ENCODE data around the gene ASIC3.
A peak's percentile ranks its signal among the peaks of the same experiment; 100 is the strongest.

The ASIC3 gene

GRCh38 chr7:151083071-151083823, 34.9 kb downstream of the ASIC3 start, which contains the start of gene TMUB1:
Gene TMUB1 (minus strand): TSS chr7:151083493. CDS start chr7:151082563, 930 bp downstream.
- Mint-ChIP-seq H3K4me3 (peak within 1 kb of the TSS; percentile 94 to 97 (median 94)), H3K9me3 (no peaks in the 10 kb centered on the region), H3K27me3 (ENCODE audit: low read depth) (no peaks in the 10 kb centered on the region), H3K4me1 (peaks cover 39% of the 10 kb centered on the region), H3K36me3 (ENCODE audit: low read depth) (no peaks in the 10 kb centered on the region), H3K27ac (peak within 1 kb of the TSS; percentile 86 to 96 (median 88))
- TF ChIP-seq CTCF (IDR thresholded peaks at IDR 0.05; ENCODE audit: unreplicated experiment in 3 of 3) = no peak

GRCh38 chr7:151083824-151084160, 35.5 kb downstream of the ASIC3 start:
- H3K4me3 Mint-ChIP-seq = peak overlapping the region; percentile 74 to 83 (median 81)
- H3K9me3 Mint-ChIP-seq = no peaks in the 10 kb centered on the region
- no peaks in the 10 kb centered on the region for H3K27me3 Mint-ChIP-seq (ENCODE audit: low read depth)
- H3K36me3 Mint-ChIP-seq (ENCODE audit: low read depth) = no peaks in the 10 kb centered on the region
- peak overlapping the region in 1 of 3 experiments; percentile 44 for H3K27ac Mint-ChIP-seq
- TF ChIP-seq CTCF (IDR thresholded peaks at IDR 0.05; ENCODE audit: unreplicated experiment in 3 of 3) = no peak
- H3K4me1 Mint-ChIP-seq = peaks cover 39% of the 10 kb centered on the region

DNA sequence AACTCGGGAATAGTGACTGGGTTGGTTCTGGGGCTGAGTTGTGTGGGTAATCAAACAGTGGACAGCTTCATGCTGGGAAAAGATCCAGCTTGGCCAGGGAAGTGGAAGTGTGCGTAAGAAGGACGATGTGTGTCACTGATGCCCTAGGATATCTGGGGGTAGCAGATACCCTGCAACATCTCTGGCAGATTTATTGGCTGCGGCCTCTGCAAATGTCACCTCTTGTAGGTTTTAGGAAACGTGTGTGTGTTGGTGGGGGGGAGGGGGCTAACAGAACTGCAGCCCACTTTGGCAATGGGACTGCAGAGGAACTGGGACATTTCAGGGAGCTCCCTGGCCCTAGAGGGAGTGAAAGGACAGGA, 37.0 kb downstream of the ASIC3 start:
- Mint-ChIP-seq H3K4me3 (peak overlapping the region; percentile 91 to 94 (median 94)), H3K27ac (peak overlapping the region; percentile 90 to 97 (median 92)), H3K36me3 (ENCODE audit: low read depth) (no peaks in the 10 kb centered on the region), H3K4me1 (peaks cover 40% of the 10 kb centered on the region), H3K9me3 (no peaks in the 10 kb centered on the region), H3K27me3 (ENCODE audit: low read depth) (no peaks in the 10 kb centered on the region)
- TF ChIP-seq CTCF (IDR thresholded peaks at IDR 0.05; ENCODE audit: unreplicated experiment in 3 of 3) = no peak

DNA sequence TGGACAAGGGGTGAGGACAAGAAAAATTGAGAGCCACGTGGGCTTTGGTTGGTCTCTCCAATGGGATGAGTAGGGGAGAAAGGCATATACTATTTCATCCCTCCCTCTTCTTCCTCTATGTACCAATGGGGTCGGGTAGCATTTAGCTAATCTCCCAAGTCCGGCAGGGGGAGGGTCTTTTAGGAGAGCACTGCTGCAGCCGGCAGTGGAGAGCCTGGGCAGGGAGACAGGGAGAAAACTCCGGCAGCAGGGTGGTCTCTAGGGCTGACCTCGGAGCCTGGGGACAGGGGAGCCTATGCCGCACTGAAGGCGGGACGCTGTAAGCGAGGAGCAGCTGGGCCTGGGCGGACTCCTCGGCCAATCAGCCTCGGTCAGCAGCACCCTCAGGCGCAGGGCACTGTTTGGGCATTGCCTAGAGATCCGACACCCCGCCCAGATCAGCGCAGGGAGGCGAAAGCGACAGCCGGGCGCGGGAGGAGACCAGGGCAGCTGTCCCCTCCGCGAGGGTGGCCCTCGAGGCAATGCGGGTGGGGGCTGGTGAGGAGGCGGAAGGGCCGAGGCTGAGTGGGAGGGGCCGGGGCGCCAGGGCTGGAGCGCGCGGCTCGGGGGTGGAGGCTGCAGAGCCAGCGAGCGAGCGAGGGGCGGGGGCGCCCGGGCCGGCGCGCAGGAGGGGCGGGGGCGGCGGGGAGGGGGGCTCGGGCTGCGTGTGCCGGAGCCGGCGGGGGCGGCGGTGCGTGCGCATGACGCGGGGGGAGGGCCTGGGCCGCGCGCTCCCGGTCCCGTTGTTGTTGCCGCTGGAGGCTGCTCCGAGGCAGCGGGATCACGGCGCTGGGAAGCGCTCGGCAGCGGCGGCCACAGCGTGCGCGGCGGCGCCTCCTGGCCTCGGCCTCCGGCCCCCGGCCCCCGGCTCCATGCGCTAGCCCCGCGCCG, 37.6 kb downstream of the ASIC3 start, which contains the start of gene AGAP3:
Gene AGAP3, plus strand, starts transcription at position 785 of the 930 bp plus-strand sequence. CDS start 267 bp downstream, outside the sequence.
- Mint-ChIP-seq H3K4me1 (peaks cover 40% of the 10 kb centered on the region), H3K9me3 (no peaks in the 10 kb centered on the region), H3K27ac (peak within 1 kb of the TSS; percentile 90 to 97 (median 92)), H3K4me3 (peak within 1 kb of the TSS; percentile 93 to 94 (median 94)), H3K27me3 (ENCODE audit: low read depth) (no peaks in the 10 kb centered on the region), H3K36me3 (ENCODE audit: low read depth) (no peaks in the 10 kb centered on the region)
- no peak for TF ChIP-seq CTCF (IDR thresholded peaks at IDR 0.05; ENCODE audit: unreplicated experiment in 3 of 3)

GRCh38 chr7:151086802-151087244, 38.5 kb downstream of the ASIC3 start:
- Mint-ChIP-seq H3K4me1 (peaks cover 48% of the 10 kb centered on the region), H3K9me3 (no peaks in the 10 kb centered on the region), H3K27me3 (ENCODE audit: low read depth) (peaks cover 4% of the 10 kb centered on the region), H3K4me3 (peak overlapping the region; percentile 87 to 93 (median 93)), H3K27ac (peak overlapping the region; percentile 50 to 83 (median 83)), H3K36me3 (ENCODE audit: low read depth) (no peaks in the 10 kb centered on the region)
- TF ChIP-seq CTCF (IDR thresholded peaks at IDR 0.05; ENCODE audit: unreplicated experiment in 3 of 3) = no peak
